ENCODE results near the gene EFNA1.

Gene EFNA1

GRCh38 chr1:155136748-155137147 lies 9.1 kb downstream of the EFNA1 start:
- H3K4me3 ChIP-seq (ENCODE audit: low read length) = peak overlapping the region; percentile 89
- peaks cover 48% of the 10 kb centered on the region for H3K79me2 ChIP-seq (ENCODE audit: control insufficient read depth, low read length)
- no peaks in the 10 kb centered on the region for H3K9me3 ChIP-seq (ENCODE audit: control insufficient read depth, insufficient read depth, low read length)
- H3F3A ChIP-seq (ENCODE audit: control insufficient read depth, insufficient read depth) = peaks cover 16% of the 10 kb centered on the region
- peaks cover 41% of the 10 kb centered on the region for H3K4me1 ChIP-seq (ENCODE audit: control insufficient read depth, low read length)
- peaks cover 34% of the 10 kb centered on the region for H3K36me3 ChIP-seq (ENCODE audit: control insufficient read depth, low read length)
- no peaks in the 10 kb centered on the region for H3K9me2 ChIP-seq (replicated peaks; ENCODE audit: control insufficient read depth, low read length)
- peak overlapping the region; percentile 98 for H3K4me2 ChIP-seq (ENCODE audit: low read length)
- H3K27me3 ChIP-seq (ENCODE audit: control insufficient read depth, low read length) = no peaks in the 10 kb centered on the region
- no peaks in the 10 kb centered on the region for H4K20me1 ChIP-seq (ENCODE audit: control insufficient read depth, insufficient read depth, low read depth, low read length)
- H3K27ac ChIP-seq (ENCODE audit: low read depth, low read length) = peak overlapping the region; percentile 78
- TF ChIP-seq CTCF (IDR thresholded peaks at IDR 0.05; ENCODE audit: low read depth, low read length, poor library complexity, severe bottlenecking) (no peak), EZH2phosphoT487 (IDR thresholded peaks at IDR 0.05; ENCODE audit: borderline replicate concordance, low read length) (no peak)

GRCh38 chr1:155137154-155137949 lies 9.7 kb downstream of the EFNA1 start:
- H3K79me2 ChIP-seq (ENCODE audit: control insufficient read depth, low read length) = peaks cover 48% of the 10 kb centered on the region
- TF ChIP-seq CTCF (IDR thresholded peaks at IDR 0.05; ENCODE audit: low read depth, low read length, poor library complexity, severe bottlenecking) (no peak), EZH2phosphoT487 (IDR thresholded peaks at IDR 0.05; ENCODE audit: borderline replicate concordance, low read length) (no peak)
- H3F3A ChIP-seq (ENCODE audit: control insufficient read depth, insufficient read depth) = peaks cover 16% of the 10 kb centered on the region
- H3K4me2 ChIP-seq (ENCODE audit: low read length) = peak overlapping the region; percentile 98
- no peaks in the 10 kb centered on the region for H3K27me3 ChIP-seq (ENCODE audit: control insufficient read depth, low read length)
- no peaks in the 10 kb centered on the region for H4K20me1 ChIP-seq (ENCODE audit: control insufficient read depth, insufficient read depth, low read depth, low read length)
- H3K27ac ChIP-seq (ENCODE audit: low read depth, low read length) = peak overlapping the region; percentile 78
- H3K9me3 ChIP-seq (ENCODE audit: control insufficient read depth, insufficient read depth, low read length) = no peaks in the 10 kb centered on the region
- peaks cover 34% of the 10 kb centered on the region for H3K36me3 ChIP-seq (ENCODE audit: control insufficient read depth, low read length)
- peak overlapping the region; percentile 89 for H3K4me3 ChIP-seq (ENCODE audit: low read length)
- H3K9me2 ChIP-seq (replicated peaks; ENCODE audit: control insufficient read depth, low read length) = no peaks in the 10 kb centered on the region
- peaks cover 41% of the 10 kb centered on the region for H3K4me1 ChIP-seq (ENCODE audit: control insufficient read depth, low read length)

GRCh38 chr1:155139895-155140629 lies 12.4 kb downstream of the EFNA1 start, which contains the start of gene DPM3:
Gene DPM3, minus strand, starts transcription at chr1:155140531. Its CDS starts 291 bp downstream, at chr1:155140240.
- TF ChIP-seq CTCF (IDR thresholded peaks at IDR 0.05; ENCODE audit: low read depth, low read length, poor library complexity, severe bottlenecking) (no peak), EZH2phosphoT487 (IDR thresholded peaks at IDR 0.05; ENCODE audit: borderline replicate concordance, low read length) (no peak)
- peaks cover 16% of the 10 kb centered on the region for H3F3A ChIP-seq (ENCODE audit: control insufficient read depth, insufficient read depth)

More at GRCh38 chr1:155139895-155140629, 12.4 kb downstream of the EFNA1 start, which contains the start of gene DPM3:
- Histone ChIP-seq H4K20me1 (ENCODE audit: control insufficient read depth, insufficient read depth, low read depth, low read length) (no peaks in the 10 kb centered on the region), H3K9me2 (replicated peaks; ENCODE audit: control insufficient read depth, low read length) (no peaks in the 10 kb centered on the region), H3K27ac (ENCODE audit: low read depth, low read length) (peak within 1 kb of the TSS; percentile 89), H3K27me3 (ENCODE audit: control insufficient read depth, low read length) (no peaks in the 10 kb centered on the region), H3K36me3 (ENCODE audit: control insufficient read depth, low read length) (peaks cover 34% of the 10 kb centered on the region), H3K9me3 (ENCODE audit: control insufficient read depth, insufficient read depth, low read length) (no peaks in the 10 kb centered on the region), H3K4me2 (ENCODE audit: low read length) (peak within 1 kb of the TSS; percentile 84), H3K4me1 (ENCODE audit: control insufficient read depth, low read length) (peaks cover 32% of the 10 kb centered on the region), H3K4me3 (ENCODE audit: low read length) (peak within 1 kb of the TSS; percentile 92), H3K79me2 (ENCODE audit: control insufficient read depth, low read length) (peaks cover 45% of the 10 kb centered on the region)
